Stomach (tissue), 4 donors: ENCODE results near the gene TNF.

Experiments
- EP300 ChIP-seq: sonication (generic); formaldehyde crosslinking; IDR thresholded peaks from one replicate; pipeline ENCODE4 v1.6.1; 2017; ENCODE audit warnings: antibody characterized with exemption
- POLR2A ChIP-seq, 4 donors: fragments of 450-650 bp; IDR thresholded peaks; one replicate each; pipeline ENCODE4 v1.6.1; 2016; ENCODE audit warnings: antibody characterized with exemption in 4 of 4, control low read depth in 2 of 4, mild to moderate bottlenecking in 1 of 4, moderate library complexity in 1 of 4
- POLR2AphosphoS5 ChIP-seq, 3 donors: sonication (generic); formaldehyde crosslinking; IDR thresholded peaks; one replicate each; pipeline ENCODE4 v1.6.1; 2016; ENCODE audit warnings: antibody characterized with exemption in 3 of 3
- TF ChIP-seq, protein P1 (sequence below), 7 experiments: fragments of 450-650 bp in 4 of 7; fragments of 200-600 bp in 3 of 7; sonication (generic) in 3 of 7; IDR thresholded peaks; one replicate each; pipeline ENCODE4 v1.5.1; 2016 to 2019; ENCODE audit warnings: antibody characterized with exemption in 7 of 7, control low read depth in 2 of 7, mild to moderate bottlenecking in 1 of 7

DNA sequence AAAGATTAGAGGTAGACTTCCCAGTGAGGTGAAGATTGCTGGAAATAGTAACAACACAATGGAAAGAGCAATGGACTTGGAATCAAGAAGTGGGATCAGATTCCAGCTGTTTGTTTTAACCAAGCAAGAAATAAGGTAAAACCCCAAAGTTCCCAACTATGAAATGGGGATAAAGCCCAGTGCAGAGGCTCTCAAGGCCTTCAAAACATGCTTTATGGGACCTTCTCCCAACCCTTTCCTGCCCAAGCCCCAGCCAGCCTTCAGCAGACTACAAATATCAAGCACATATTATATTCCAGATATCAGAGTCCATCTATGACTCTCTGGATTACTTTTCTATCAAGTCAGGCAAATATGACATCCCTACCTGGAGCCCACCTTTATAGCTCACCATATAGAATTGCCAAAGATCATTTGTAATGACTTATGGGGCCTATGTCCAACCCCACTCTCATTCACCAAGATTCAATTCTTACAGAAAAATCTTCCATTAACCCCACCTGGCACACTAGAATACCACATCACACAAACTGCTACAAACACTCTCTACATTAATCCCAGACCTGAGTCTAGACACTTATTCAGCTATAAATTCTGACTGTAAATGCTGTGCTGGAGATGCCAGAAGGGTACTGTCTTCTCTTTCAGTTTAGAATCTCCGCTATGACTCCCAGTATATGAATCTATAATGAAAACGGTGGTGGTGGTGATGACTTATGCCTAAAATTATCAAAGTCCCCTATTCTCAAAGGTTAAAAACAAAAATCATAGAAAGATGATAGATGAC is 39.6 kb upstream of the TNF start:
- TF ChIP-seq, protein P1, sequence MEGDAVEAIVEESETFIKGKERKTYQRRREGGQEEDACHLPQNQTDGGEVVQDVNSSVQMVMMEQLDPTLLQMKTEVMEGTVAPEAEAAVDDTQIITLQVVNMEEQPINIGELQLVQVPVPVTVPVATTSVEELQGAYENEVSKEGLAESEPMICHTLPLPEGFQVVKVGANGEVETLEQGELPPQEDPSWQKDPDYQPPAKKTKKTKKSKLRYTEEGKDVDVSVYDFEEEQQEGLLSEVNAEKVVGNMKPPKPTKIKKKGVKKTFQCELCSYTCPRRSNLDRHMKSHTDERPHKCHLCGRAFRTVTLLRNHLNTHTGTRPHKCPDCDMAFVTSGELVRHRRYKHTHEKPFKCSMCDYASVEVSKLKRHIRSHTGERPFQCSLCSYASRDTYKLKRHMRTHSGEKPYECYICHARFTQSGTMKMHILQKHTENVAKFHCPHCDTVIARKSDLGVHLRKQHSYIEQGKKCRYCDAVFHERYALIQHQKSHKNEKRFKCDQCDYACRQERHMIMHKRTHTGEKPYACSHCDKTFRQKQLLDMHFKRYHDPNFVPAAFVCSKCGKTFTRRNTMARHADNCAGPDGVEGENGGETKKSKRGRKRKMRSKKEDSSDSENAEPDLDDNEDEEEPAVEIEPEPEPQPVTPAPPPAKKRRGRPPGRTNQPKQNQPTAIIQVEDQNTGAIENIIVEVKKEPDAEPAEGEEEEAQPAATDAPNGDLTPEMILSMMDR (IDR thresholded peaks at IDR 0.05), result no peak
- no peak for TF ChIP-seq EP300
- no peak for TF ChIP-seq POLR2A (IDR thresholded peaks at IDR 0.05)
- TF ChIP-seq POLR2AphosphoS5 (IDR thresholded peaks at IDR 0.05), result no peak
